ENCODE results near the gene BTF3L4.

GRCh38 chr1:52026278-52026677 lies 29.8 kb upstream of the BTF3L4 start:
- TF ChIP-seq CTCF (IDR thresholded peaks at IDR 0.05) (no peak), POLR2A (IDR thresholded peaks at IDR 0.05) (no peak)

Measured in esophagus squamous epithelium (tissue), 4 donors.